DMS 273 (cell line): ENCODE data around the gene SH3RF3.
A peak's percentile ranks its signal among the peaks of the same experiment; 100 is the strongest.

Experiments used
- DNase-seq: peaks from one replicate; lab custom pipeline; 2025; ENCODE audit not compliant: unreplicated experiment; lab: John Stamatoyannopoulos, UW

SH3RF3 gene

DNA sequence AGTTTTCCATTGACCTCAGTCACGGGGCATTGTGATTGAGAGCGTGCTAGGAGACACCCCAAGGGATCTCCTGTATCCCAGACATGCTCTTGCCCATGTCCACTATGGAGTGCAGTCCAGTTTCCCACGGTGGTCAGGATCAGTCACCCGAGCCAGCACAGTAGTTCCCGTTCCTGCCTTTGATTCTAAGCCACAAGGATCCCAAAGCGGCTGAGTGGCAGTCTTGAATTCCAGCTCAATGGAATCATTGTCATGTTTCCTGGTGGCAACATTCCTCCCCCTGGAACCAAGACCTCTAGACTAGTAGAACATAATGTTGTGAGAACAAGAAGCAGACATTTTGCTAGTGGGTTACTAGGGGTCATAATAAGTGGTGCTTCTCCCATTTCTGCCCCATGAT lies 330.5 kb downstream of the SH3RF3 start:
- no peak for DNase-seq

DNA sequence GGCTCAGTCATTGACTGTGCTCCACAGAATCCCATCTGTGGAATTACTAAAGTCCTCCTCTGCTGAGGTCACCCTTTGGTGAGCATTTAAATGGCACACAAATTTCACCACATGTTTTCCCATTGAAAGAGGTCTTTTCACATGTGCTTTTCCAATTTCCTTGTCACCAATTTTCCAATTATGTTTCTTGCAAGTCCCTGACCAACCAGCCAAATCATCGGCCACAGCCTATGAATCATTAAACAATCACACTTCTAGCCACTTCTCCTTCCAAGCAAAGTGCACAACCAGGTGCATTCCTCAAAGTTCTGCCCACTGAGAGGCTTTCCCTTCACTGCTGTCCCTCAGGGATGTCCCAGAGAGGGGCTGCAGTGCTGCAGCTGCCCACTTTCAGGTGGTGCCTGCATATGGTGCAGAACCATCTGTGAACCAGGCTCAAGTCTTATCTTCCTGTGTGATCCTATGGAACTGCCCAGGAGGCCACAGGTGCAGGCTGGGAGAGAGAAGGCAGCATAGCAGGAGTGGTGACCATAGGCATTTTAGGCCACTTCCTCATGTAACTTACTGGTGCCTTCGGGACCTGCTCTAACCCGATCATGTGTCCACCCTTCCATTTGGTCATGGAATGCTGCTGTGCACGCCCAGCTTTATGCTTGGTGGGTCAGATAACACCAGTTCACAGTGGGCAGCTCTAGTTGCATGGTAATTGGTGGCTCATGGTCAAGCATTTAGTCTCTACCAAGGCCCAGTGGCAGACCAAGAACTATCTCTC lies 331.7 kb downstream of the SH3RF3 start:
- DNase-seq, result no peak

DNA sequence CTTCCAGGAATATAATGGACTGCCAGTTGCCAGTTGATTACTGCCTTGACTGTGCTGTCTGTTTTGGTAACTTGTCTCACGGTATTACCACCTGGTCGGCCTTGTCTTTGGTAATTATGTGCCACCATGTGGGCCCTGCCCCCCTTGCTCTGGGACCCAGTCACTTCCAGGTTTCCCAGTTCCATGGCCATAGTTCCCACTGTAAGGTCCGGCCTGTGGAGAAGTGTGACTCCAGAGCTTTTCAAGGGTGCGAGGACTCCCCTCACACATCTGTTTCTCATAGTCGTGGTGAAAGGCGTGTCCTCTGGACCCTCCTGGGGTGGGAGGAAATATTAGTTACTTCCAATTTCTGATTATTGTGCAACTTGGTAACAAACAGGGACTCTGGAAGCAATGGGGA lies 334.2 kb downstream of the SH3RF3 start:
- no peak for DNase-seq

DNA sequence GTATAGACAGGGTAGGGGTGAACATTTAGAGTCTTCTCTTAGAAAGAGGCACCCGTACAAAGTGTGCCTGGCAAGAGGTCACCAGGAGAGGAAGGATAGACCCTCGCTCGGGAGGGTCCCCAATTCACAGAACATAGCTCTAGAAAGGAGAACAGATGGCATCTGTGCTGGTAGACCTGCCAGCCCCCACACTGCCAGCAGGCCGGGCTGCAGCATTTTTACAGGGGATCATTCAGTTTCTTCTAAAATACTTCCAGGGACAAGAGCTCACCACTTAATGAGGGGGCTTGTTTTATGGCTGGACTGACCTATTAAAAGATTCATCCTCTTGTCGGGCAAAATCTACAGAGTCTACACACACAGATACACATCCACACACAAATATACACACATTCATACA lies 334.9 kb downstream of the SH3RF3 start:
- DNase-seq, result peak; percentile 23

DNA sequence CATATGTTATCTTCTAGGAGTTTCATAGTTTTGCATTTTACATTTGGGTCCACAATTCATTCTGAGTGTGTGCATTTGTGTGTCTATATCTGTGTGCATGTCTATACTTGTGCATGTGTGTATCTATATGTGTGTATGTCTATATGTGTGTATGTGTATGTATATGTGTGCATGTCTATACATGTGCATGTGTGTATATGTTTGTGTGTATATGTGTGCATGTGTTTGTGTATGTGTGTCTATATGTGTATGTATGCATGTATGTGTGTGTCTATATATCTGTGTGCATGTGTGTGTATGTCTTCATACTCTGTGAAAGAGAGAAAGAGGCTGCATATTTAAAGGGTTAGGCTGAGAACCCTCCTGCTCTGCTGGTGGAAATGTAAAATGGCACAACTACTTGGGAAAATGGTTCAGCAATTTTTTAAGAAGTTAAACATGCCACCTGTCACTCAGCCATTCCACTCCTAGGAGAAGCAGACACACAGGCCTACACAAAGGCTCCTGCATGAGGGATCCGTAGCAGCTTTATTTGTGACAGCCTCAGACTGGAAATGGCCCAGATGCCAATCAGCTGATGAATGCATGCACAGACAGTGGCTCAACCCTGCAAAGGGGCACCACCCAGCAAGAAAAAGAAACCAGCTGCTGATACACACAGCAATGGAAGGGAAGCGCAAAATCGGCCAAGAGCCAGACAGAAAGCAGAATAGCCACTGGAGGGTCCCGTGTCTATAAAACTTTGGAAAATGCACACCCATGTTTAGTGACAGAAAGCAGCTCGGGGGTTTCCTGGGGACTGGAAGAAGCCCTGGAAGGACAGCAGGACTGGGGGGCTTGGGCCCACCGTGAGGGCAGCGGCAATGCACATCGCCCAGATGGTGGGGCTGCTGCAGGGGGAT lies 337.9 kb downstream of the SH3RF3 start:
- DNase-seq, result peak; percentile 7

DNA sequence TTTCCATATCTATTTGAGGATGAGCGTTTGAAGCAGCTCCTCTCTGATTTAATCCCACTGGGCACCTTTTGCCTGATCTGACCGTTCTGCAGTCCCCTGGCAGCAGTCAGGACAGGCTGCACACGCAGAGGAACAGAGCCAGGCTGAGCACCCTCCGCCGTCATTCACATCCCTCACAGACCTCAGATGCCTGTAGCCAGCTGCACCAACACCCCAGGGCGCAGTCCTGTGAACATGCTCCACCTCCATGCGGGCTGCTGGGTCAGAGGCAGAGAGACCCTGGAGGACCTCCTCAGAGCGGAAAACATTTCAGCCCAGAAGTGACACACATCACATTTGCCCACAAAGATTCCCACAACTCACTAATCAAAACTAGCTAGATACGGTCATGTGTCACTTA lies 338.7 kb downstream of the SH3RF3 start:
- no peak for DNase-seq

DNA sequence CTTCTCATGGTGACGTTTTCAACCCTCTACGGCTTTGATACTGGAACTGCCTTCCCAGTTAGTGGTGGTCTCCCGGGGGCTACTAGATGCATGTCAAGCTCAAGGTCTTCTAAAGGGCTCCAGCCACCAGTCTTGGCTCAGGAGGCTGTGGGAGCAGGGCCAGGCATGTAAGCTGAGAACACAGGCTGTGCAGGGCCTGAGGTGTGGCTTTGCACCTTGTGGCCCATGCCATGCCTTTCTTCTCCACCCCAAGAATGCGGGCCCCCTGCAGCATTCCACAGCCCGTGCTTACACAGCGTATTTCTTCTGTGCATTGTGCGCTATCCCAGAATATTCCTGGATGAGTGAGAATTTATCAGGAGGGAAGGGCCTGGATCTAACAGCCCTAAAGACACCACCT lies 339.9 kb downstream of the SH3RF3 start:
- no peak for DNase-seq

DNA sequence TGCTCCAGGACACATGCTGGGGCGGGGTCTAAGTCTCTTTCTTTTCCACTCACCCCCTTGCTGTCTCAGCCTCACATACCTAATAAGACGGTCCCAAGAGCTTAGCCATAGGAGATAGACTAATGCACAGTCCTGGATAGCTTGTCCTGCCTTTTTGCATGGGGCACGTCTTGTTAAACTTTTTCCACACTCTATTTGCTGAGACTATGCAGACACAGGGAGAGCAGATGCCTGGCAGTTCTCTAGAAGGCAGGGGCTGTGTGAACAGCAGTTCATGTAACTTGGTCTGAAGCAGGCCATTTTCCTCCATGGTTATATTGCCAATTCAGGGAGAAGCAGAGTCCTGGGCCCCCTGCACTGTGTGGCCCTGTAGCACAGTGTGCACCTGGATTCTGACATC lies 342.7 kb downstream of the SH3RF3 start:
- DNase-seq, result peak; percentile 30

DNA sequence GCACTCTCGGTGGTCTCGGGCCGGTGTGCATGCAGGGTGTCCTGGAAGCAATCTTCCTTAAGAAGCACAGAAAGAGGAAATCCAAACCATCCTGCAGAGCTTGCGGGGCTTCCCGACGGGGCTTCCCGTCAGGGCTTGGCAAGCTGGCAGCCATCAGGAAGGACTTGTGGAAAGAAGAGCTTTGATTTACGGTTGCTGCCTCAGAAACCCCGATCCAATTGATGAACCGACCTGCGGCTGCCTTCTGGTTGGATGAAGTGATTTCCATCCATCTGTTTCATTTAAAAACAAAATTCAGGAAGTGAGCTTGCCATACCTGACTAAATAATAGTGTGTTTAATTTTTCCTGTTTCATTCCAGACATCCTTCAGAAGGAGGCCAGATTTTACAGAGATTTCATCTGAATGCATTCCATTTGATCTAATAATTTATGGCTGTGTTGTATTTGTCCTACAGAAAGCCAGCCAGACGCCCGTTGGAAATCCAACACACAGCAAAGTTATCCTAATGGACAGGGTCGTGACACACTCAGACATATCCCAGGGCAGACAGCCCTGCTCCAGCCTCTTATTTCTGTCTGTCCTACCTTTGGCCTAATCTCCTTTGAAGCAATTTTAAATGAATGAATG lies 343.4 kb downstream of the SH3RF3 start:
- DNase-seq, result peak; percentile 31

DNA sequence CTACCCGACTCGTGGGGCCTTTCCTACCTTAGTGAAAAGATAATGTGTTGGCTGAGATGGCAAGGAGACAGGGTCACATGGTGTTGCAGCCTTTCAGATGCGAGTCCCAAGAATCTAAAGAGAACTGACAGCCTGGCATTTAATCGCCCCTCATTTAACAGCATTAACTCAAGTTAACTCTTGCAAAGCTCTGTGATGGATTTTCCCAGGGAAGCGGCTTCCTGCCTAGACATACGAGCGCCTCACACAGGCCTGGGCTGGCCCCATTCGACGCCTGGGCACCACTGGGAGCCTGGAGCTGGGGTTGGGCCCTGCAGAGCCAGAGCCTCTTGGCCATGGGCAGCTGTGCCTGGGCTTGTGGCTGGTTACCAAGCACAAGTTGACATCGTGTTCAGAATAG lies 344.0 kb downstream of the SH3RF3 start:
- peak; percentile 72 for DNase-seq

DNA sequence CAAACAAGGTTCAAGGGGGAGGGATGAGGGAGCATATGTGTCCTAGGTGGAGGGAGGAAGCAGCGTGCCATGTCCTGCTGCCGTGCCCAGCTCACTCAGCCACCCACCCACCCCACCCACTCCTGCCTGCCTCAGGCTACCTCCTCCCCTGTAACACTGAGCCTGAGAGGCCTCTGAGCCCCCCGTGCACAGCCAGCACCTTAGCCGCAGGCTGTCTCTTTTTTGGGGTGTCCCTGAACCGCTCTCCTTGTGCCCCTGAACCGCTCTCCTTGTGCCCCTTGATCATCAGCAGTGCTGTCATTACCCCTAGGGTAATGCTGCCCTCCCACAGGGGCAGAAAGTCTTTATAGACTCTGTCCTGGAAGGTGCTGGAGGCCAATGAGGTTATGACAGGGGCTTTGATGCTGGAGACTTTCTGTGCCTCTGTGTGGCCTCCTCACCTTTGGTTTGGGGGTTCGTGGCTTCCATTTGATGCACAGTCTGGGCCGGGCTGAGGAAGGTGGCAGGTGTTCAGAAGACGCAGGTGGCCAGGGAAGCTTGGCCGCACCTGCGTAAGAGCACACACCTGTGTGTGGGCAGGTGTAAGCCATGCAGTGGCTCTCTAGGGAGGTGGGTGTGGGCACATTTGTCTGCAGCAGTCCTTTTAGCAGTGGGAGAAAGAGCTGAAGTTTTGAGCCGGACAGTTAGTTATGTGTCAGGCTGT lies 344.8 kb downstream of the SH3RF3 start:
- no peak for DNase-seq

DNA sequence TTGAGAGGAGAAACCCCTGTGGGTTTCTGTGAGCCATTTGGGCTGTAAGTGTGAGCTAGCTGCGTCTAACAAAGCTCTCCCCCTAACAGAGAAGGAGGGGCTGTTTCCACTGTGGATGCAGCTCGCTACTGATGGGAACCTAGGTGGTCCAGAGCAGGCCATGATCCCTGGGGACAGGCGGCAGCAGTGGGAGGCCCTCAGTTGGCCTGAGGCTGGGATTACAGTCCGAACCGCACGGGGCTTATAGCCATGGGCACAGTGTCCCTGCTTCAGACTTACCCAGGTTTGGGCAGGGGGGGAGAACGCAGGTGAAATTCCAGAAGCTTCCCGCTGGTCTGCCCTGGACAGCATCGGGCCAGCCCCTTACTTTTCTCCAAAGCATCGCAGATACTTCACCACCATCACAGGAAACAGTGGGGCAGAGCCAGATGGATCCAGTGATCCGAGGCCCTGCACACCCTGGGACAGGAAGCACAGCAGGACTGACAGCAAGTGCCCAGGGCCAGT lies 345.4 kb downstream of the SH3RF3 start:
- DNase-seq, result no peak

DNA sequence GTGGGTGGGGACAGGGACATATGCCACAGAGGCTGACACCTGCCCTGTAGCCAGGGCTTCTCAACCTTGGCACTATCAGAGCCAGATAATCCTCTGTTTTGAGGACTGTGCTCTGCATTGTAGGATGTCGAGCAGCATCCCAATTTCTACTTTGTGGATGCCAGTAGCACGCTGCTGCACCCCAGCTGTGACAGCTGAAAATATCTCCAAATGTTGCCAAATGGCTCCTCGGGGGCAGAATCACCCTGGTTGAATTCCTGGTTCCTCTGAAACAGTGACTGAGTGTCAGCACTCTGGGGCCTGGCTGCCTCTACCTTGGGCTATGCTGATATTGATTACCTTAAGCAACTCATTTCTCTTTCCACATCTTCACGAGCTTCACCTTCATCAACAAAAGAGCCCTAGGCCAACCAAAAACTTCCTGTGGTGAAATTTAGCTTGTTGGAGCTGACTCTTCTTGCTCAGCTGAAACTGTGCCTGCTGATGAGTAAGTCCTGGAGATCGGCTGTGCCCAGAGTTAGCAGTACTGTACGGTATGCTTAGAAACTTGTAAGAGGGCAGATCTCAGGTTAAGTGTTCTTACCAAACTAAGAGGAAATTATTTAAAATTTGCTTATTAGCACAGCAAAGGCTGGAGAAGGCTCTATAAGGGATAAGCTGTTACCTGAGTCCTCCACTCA lies 346.7 kb downstream of the SH3RF3 start:
- no peak for DNase-seq

DNA sequence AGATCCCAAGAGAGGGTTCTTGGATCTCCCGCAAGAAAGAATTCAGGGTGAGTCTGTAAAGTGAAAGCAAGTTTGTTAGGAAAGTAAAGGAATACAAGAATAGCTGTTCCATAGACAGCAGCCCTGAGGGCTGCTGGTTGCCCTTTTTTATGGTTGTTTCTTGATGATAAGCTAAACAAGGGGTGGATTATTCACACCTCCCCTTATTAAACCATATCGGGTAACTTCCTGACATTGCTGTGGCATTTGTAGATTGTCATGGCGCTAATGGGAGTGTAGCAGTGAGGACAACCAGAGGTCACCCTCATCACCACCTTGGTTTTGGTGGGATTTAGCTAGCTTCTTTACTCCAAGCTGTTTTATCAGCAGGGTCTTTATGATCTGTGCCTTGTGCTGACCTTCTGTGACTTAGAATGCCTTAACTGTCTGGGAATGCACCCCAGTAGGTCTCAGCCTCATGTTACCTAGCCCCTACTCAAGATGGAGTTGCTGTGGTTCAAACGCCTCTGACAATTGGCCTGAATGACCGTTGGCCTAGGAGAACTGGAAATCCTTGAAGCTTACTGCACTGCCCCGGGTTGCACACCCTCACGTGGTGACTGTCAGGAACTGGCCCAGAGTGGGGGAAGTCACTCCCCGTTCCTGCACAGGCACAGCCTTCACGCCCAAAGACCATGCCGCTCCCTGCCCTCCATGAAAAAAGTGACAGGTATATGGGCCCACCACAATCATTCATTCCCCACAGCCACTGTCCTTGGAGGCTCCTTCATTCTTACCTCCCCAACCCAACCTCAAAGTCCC lies 347.8 kb downstream of the SH3RF3 start:
- no peak for DNase-seq

DNA sequence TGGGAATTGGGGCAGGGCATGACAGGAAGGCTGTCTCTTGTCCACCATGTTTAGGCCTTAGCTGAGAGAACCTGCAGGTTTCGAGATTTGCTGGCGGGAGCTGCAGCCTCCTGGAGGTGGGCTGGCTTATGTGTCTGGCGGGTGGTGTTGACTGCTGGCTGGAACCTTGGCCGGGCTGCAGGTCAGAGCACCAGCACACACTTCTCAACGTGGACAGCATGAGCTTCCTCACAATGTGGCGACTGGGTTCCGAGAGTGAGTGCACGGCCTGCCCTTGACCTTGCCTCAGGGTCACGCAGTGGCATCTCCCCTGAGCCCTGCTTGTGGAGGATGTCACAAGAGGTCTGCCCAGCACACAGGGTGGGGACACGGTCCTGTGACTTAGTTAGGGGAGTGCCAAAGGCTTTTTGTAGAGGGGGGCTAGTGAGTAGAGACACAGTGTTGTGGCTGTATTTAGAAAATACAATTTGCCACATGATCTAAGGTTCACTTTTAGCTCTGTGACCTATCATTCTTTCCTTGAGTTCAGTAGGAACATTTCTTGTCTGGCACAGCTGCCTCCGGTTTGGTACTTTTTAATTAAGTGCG lies 350.0 kb downstream of the SH3RF3 start:
- DNase-seq, result no peak

DNA sequence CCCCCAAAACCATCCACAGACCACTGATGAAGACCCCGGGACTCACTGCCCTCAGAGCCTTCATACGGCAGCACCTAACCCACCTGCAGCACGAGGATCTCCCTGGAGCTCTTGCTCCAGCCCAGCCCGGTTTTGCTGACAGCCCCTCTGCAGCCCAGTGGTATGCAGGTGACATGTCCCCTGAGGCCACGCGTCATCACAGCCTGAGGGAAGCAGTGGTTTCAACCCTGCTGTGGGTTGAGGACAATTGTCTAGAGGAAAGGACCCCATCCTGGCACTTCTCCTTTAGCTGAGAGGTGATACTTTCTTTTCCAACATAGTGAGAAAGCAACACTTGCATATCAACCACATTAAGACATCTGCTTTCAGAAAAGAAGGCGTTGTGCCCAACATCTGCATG lies 350.8 kb downstream of the SH3RF3 start:
- no peak for DNase-seq

DNA sequence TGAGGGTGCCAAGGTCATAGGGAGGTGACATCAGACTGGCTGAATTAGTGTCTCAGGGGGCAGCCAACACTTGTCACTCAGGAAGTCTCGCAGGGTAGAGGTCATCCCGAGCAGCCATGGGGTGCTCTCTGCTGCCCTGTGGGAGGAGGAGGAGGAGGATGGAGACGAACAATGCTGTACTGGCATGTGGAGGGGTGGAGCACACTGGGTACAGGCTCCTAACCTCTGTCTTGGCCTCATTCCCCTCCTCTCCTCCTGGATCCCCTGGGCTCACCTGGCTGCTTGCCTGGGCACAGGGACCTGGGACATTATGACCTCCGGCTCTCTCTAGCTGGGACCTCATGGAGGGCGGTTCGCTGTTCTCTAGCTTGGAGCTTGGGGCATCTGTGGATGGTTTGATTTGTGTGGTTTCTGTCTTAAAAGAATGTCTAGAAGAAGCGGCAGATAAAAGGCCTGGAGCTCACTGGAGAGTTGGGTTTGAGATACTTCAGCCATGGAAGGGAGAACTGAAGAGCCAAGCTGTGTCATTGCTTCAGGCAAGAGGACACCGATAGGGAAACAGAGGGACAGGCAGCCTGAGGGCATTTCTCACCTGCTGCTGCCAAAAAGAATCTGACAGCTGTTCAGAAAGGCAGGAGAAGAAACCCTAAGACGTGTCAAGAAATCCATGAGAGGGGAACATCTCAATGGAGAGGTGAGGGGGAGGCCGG lies 351.6 kb downstream of the SH3RF3 start:
- DNase-seq, result no peak

DNA sequence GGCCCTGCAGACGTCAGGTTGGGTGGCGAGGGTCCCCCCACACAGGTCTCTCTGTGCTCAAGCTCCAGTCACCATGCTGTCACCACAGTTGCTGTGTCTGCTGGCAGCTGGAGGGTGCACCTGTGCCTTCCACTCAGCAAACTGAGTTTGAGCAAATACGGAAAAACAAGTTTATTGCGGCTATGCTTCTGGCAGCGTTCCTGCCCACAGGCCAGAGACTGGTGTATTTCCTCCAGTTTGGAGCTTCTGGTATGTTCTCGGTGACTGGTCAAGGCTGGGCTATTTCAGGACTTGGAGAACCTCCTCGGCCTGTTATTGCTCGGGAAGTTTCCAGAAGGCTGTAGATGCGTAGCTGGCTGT lies 352.2 kb downstream of the SH3RF3 start:
- peak; percentile 32 for DNase-seq

DNA sequence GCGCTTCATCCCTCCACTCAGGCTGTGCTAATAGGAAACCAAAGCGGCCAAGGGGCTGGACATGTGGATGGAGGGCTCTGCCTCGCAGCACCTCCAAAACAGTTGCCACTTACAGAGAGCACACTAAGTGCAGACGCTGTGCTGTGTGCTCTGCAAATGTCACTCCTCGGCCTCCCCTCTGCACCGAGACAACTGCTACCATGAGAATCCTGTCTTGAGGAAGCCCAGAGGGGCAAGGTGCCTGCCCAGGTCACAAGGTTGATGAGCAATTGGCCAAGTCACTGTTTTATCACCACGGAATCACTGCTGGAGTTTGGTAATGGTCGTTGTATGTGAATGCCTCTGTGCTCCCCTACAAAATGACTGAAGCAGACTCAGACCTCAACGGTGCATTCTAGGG lies 352.6 kb downstream of the SH3RF3 start:
- DNase-seq, result no peak
